HG03558 (cell line): ENCODE data around the gene KIAA0319L.
"Not testable (repeated sequence)": the region's sequence is repeated elsewhere in the genome, so short reads cannot be mapped to it uniquely, and the experiment has no call there.

Source experiments
- ATAC-seq: cut with Tn5 transposase; IDR thresholded peaks from one replicate; pipeline ENCODE4 v1.9.1; 2021; ENCODE audit warnings: moderate number of reproducible peaks; ENCODE audit not compliant: unreplicated experiment; ENCODE audit errors: extremely low read depth

The KIAA0319L gene

DNA sequence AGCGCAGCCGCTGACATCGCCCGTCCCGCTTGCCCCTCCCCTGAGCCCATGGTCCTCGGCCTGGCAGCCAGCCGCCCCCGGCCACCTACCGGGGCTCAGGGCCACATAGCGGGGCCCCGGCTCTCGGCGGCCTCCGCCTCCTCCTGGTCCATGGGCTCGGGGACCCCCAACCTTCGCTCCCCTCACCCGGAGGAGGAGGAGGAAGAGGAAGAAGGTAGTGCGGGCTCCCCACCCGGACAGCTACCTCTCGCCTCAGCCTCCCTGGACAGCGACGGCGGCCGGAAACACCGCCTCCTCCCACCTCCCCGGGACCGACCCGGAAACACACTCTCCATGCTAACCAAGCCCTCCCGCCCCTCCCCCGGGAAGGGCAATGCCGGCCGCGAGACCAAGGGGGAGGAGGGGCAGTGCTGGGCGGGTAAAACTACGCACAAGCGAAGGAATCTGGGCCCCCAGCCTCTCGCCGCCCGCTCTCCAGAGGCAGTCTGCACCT lies at the start of gene KIAA0319L:
TSS of gene KIAA0319L (minus strand) at position 286 of the 493 bp plus-strand sequence. CDS start 2,912 bp downstream, outside the sequence.
- peak; percentile 44 for ATAC-seq

DNA sequence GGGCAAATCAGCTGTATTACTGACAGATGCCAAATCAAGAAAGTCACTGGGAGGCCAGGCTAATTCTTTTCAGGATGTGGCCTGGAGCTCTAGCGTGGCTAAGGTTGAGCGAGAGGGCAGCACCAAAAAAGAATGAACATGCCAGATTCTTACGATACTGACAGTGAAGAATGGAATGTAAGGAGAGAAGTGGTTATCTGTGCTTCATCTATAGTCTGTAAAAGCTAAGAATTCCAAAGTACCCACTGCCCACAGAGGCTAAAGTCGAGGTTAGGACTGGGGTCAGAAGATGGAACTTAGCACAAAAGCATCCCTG lies 48.6 kb upstream of the KIAA0319L start:
- no peak for ATAC-seq

DNA sequence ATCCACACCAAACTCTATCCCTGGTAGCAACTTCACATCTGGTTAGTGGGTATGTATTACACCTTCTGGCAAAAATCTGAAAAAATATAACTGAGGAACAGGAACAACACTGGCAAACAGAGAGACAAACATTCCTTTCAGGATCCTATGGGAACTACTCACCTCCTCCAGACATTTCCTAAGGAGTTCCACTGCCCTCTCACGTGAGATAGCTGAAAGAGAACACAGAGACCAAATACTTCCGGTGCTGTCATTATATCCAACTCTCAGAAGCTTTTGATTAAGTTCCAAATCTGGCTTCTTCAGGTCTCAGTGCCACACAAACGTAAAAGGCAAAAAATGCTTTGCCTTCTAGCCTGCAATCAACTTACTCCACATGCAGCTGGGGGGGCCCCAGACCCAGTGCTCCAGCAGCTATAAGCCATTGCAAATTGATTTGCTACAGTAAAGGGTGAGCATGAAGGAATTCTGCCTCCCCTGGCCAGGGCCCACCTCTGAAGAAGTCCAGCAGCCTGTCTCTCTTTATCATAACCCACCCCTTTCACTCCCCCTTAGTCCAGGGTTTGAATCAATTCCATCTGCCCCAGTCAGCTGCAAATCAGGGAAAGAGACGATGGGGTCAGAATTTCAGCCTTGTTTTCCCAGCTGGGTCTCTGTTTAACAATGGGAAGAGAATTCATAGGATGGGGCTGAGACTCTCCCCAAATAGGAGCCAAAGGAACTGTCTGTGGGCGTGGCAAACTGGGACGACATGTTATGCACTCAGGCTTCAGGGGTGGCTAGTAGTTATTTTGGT lies 48.1 kb upstream of the KIAA0319L start:
- no peak for ATAC-seq

DNA sequence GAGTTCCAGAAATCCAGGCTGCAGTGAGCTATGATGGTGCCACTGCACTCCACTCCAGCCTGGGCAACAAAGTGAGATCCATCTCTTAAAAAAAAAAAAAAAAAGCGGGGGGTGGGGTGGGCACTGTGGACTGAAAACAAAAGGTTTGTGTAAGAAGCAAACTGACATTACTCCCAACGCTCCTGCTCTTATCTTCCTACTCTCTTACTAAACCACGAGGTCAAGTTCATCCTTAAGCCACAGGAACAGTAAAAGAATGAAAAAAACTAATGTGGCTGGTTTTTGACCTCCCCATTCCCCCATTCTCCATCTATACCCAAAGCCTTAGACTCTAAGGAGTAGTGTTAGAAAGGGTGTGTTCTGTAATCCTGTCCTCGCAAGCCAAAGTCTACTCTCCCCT lies 46.7 kb upstream of the KIAA0319L start:
- ATAC-seq, result no peak

DNA sequence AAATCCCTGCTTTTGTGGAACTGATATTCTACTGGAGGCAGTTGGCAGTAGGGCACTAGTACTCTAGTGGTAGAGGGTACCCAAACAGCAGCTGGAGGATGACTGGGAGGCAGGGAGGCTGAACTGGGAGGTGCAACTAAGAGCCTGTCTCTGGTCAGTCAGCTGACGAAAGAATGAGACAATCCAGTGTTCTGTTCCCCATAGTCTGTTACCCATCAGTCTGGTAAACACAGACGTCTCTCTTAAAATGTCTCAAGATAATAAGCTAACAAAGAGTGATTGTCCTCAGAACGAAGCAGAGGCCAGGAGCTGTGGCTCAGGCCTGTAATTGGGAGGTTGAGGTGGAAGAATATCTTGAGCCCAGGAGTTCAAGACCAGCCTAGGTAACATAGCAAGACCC lies 46.3 kb upstream of the KIAA0319L start:
- no peak for ATAC-seq

DNA sequence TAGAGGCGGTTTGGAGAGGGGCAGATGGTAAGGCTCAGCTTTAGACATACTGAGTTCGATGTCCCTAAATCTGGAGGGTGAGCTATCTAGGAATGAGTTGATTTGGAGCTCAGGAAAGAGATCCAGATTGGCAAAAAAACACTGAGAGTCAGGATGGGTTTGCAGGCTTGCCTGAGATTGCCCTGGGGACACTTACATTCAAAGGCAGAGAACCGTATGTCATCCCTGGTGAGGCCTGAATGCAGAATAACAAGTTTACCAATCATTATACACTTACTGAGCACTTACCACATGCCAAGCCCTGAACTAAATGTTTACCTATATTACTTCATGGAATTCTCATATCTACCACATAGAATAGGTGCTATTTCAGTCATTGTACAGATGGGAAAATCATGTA lies 43.4 kb upstream of the KIAA0319L start:
- no peak for ATAC-seq

DNA sequence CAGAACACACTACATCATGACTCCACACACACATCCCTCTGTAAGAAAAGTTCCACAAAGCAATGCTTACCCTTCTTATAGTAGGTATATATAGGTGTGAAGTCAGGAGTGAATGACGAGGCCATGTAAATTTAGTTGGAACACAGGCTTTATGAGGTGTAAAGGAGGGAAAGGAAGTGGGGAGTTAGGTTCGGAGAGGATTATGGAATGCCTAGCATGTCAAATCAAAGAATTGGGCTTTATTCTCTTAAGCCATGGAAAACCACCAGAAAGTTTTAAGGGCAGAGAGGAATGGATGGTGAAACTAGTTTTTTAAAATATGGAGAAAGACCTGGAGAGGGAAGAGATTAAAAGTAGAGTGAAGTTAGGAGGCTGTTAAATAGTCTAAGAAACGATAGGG lies 42.2 kb upstream of the KIAA0319L start:
- no peak for ATAC-seq

DNA sequence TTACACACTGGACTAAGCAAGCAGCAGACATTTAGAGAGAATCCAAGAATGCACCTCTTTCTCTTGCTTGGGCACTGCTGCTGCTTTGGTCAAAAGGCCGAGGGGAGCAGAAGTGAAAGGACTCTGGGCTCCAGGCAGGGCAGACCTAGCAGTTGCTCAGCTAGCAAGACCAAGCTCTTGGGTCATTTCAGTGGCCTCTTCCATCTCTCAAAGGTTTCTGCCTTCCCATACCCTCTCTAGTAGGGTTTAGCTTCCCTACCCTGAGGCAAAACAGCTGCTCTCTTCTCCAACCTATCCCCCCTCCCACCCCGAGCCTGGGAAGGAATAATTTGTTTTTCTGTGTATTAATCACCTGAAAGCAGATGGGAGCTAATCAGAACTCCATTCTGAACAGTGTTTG lies 41.7 kb upstream of the KIAA0319L start:
- ATAC-seq, result no peak

DNA sequence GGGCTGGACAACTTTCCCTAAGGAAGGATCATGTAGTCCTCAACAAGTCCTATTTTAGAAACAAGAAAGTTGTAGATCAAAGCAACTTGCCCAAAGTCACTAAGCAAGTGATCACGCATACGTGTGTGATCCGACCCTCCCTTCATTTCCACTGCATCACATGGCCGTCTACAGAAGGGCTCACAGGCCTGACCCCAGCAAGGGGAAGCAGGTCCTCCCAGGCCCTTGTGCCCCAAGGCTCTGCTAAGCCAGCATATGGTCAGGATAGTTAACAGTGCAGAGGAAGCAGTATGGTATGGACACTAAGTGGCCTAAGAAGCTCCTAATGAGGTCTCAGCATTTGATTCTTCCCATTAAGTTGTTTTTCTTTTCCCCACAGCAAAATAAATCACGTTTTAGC lies 40.7 kb upstream of the KIAA0319L start:
- no peak for ATAC-seq

DNA sequence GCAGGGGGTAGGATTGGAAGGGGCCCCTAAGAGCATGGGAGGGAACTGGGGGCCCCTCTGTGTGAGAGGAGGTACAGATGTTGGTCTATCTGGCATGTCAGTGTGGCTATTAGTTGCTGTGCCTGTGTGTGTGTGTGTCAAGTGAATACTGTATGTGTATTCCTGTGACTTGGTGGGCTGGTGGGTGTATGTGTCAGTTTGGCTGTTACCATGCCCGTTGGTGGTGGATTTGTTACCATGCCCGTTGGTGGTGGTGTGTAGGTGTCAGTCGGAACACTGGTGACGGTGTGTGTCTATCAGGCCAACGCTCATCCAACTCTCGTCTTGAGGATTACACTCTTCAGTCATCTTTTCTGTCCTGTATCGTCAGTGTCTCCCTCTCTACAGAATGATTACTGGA lies 38.5 kb upstream of the KIAA0319L start:
- no peak for ATAC-seq

DNA sequence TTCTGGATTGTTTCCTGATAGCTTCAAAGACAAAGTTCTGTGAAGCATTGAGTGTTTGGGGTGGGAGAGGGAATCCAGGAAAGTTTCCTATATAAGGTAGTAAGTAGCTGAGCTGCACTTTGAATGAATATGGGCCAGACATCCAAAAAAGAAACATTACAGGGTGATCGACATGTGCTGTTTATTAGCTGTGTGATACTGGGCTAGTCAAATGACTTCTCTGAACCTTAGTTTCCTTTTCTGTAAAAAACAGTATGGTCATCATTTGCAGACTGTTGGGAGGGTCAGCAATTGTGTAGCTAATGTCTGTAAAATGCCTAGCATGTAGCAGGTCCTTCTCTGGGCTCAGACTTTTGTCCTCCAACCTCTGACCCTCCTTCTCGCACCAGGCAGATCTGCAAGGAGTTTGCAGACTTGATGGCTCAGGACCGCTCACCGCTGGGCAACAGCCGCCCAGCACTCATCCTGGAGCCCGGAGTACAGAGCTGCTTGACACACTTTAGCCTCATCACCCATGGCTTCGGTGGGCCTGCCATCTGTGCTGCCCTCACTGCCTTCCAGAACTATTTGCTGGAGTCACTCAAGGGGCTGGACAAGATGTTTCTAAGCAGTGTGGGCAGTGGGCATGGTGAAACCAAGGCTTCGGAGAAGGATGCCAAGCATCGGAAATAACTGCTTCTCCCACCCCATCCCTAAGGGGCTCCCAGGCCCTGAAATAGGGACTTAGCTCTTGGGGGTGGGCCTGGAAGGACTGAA lies 37.0 kb upstream of the KIAA0319L start:
- no peak for ATAC-seq

DNA sequence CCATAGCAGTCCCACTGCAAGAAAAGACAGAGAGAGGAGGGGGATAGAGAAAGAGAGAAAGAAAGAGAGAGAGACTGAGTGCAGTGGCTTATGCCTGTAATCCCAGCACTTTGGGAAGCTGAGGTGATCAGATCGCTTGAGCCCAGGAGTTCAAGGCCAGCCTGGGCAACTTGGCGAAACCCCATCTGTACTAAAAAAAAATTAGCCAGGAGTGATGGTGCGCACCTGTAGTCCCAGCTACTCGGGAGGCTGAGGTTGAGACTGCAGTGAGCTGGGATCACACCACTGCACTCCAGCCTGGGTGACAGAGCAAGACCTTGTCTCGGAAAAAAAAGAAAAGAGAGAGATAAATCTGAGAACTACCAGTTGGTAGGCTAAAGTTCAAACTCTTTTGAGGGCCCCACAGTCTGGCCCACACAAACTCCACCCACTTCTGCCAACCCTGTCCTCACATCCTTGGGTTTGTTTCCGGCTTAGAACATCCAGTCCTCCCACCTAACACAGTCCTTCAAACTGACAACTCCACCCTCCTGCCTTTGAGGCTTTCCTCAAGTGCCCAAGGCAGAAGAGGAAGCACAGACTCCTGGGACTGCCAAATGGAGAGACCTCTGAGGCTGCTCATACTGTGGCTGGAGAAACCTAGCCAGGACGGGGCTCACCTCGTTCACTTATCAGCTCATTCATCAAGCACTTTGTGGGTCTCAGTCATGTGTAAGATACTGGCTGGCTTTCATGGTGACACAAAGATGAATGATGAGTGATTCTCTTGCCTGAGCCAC lies 36.0 kb upstream of the KIAA0319L start:
- no peak for ATAC-seq

DNA sequence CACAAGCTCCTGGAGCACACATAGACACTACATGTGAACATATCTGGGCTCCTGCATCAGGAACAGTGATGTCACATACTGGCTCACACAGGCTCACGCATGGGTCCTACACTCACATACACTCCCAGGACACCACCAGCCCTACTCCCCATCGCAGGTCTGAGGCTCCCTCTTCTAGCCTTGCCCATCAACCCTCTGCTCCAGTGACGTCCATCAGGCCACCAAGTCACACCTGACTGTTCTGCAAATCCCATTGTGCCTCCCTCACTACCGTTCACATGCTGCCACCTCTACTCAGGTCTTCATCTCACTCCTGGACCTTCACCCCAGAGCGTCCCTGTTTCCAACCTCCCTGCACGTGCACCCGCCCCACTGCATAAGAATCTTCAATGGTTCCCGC lies 34.0 kb upstream of the KIAA0319L start:
- no peak for ATAC-seq

DNA sequence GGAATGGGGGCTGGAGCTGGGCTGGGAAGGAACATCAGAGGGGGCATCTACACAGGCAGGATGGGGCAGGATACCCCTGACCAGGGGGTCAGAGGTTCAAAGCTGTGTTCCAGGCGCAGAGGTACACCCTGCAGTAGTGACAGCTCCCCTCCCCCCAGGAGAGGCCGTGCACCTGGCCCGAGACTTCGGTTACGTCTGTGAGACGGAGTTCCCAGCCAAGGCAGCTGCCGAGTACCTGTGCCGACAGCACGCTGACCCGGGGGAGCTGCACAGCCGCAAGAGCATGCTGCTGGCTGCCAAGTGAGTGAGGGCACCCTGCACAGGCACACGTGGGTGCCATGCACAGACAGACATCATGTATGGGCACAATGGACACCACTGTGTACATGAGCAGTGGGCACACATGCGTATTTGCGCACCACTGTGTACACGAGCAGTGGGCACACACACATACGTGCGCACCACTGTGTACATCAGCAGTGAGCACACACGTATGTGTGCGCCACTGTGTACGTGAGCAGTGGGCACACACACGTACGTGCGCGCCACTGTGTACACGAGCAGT lies 33.4 kb upstream of the KIAA0319L start:
- ATAC-seq, result no peak

DNA sequence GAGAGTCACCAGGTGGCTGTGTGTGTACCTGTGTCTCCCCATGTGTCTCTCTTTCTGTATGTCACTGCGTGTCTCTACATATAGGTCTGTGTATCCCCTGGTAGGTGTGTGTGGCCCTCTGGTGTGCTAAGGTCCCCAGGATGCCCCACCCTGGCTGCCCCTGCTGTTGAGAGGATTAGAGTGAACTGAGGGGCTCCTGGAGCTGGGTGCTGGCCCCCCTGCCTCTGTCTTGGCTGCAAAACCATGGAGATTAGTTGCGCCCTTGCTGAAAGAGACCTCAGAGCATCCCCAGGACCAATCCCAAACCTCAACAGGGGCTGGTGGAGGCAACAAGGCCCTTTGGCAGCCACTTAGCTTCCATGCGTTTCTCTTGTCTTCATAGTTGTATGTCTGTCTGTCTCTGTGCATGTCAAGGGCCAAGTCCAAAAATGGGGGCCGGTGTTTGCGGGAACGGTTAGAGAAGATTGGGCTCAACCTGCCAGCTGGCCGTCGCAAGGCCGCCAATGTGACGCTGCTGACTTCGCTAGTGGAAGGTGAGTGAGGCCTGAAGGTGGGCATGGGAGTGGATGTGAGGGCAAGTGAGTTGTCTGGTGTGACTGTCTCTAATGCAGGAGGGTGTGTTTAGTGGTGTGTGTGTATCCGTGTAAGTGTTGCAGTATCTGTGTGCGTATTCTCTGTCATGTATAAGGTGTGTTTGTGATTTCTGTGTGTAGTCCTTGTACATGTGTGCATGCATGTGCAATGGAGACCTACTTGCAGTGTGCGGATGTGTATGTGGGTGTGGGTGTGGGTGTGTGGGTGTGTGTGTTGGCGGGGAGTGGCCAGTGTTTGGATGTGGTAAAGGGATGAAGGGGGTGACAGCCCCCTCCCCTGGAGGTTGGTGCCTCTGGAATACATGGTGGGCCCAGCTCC lies 32.6 kb upstream of the KIAA0319L start:
- no peak for ATAC-seq

DNA sequence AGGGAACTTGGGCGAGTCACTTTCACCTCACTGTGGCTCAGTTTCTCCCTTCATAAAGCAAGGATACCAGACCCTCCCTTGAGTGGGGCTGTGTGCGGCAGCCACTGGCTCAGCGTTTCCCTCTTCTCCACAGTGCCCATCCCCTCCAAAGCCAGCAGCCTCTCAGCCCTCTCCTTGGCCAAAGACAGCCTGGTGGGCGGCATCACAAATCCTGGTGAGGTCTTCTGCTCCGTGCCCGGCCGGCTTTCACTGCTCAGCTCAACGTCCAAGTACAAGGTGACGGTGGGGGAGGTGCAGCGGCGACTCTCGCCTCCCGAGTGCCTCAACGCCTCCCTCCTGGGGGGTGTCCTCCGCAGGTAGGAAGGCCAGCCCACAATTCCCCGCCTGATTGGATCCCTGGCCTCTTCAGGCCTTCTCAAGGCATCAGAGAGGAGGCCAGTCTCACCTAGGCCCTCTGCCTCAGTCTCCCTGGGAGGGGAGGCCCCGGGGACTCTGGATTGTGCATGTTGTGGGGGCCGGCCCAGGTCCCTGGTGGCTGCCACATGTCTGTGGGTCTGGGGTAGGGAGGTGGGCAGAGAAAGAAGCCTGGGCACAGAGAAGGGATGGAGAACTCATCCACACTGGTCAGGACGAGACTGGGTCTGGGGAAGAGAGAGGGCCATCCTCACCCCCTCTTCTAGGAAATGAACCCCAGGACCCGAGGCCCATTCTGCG lies 31.2 kb upstream of the KIAA0319L start:
- no peak for ATAC-seq

DNA sequence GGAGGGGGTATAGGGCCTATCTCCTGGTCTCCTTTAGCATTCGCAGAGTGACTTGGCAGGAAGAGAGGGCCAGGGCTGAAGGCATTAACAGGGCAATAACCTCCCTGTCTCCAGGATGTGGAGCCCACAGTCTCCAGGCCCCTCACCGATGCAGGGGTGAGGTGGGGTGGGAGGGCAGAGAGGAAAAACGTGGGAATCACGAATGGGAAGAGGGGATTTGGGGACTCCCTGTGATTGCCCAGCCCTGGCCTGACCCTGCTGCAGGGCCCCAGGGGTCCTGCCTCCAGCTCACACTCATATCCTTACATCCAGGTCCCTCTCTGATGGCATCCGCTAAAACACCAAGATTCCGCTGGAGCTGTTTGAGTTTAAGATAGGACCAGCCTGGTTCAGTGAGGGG lies 30.5 kb upstream of the KIAA0319L start:
- no peak for ATAC-seq

DNA sequence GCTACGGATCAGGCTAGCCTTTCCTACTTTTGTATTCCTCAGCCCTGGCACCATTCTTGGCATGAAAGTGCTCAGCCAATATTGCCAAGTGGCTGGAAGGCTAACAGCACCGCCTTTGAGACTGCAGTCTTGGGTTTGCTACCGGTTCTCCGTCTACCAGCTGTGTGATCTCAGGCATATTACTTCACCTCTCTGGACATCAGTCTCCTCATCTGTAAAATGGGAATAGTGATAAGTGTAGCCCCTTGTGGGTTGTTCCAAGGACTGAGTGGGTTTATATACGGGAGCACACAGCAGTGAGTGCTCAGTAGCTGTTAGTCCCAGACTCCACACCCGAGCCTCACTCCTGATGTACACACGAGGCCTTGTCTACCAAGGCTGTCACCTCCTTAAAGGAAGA lies 29.6 kb upstream of the KIAA0319L start:
- no peak for ATAC-seq

DNA sequence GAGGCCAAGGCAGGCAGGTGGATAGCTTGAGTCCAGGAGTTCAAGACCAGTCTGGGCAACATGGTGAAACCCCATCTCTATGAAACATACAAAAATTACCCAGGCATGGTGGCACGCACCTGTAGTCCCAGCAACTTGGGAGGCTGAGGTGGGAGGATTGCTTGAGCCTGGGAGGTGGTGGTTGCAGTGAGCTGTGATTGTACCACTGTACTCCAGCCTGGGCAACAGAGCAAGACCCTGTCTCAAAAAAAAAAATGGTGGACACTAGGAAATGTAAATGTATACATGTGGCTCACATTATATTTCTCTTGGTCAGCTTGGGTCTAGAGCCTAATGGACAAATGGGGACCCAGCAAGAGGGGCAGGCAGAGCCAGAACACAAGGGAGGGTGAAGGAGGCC lies 28.6 kb upstream of the KIAA0319L start:
- ATAC-seq, result not testable (repeated sequence)
